HG02938 (cell line): ENCODE data around the gene LRMDA.
"Not testable (repeated sequence)": the region's sequence is repeated elsewhere in the genome, so short reads cannot be mapped to it uniquely, and the experiment has no call there.

Experiments
- ATAC-seq: cut with Tn5 transposase; IDR thresholded peaks from one replicate; pipeline ENCODE4 v1.9.1; 2021; ENCODE audit warnings: mild to moderate bottlenecking, moderate library complexity; ENCODE audit not compliant: unreplicated experiment

Gene LRMDA

GRCh38 chr10:76479103-76479790, 1047.8 kb downstream of the LRMDA start:
- no peak for ATAC-seq

- ATAC-seq, result no peak
Observed at GRCh38 chr10:76481178-76481577, 1049.8 kb downstream of the LRMDA start.

- no peak for ATAC-seq
Observed at GRCh38 chr10:76487582-76487981, 1056.2 kb downstream of the LRMDA start.

- no peak for ATAC-seq
Observed at GRCh38 chr10:76488602-76489001, 1057.2 kb downstream of the LRMDA start.

- no peak for ATAC-seq
Observed at GRCh38 chr10:76491216-76491615, 1059.8 kb downstream of the LRMDA start.

GRCh38 chr10:76492026-76492425, 1060.6 kb downstream of the LRMDA start:
- no peak for ATAC-seq

- ATAC-seq, result no peak
Observed at GRCh38 chr10:76492678-76493472, 1061.5 kb downstream of the LRMDA start.

- ATAC-seq, result no peak
Observed at GRCh38 chr10:76497666-76498065, 1066.2 kb downstream of the LRMDA start.

GRCh38 chr10:76504823-76505222, 1073.4 kb downstream of the LRMDA start:
- ATAC-seq, result no peak

- no peak for ATAC-seq
Observed at GRCh38 chr10:76509446-76509845, 1078.0 kb downstream of the LRMDA start.

- ATAC-seq, result no peak
Observed at GRCh38 chr10:76514321-76514720, 1082.9 kb downstream of the LRMDA start.

- ATAC-seq, result no peak
Observed at GRCh38 chr10:76514869-76515268, 1083.4 kb downstream of the LRMDA start.

- no peak for ATAC-seq
Observed at GRCh38 chr10:76522547-76522946, 1091.1 kb downstream of the LRMDA start.

- ATAC-seq, result no peak
Observed at GRCh38 chr10:76523246-76523645, 1091.8 kb downstream of the LRMDA start.

GRCh38 chr10:76523791-76524351, 1092.4 kb downstream of the LRMDA start:
- no peak for ATAC-seq

- ATAC-seq, result not testable (repeated sequence)
Observed at GRCh38 chr10:76526833-76527232, 1095.4 kb downstream of the LRMDA start.

GRCh38 chr10:76540331-76540730, 1108.9 kb downstream of the LRMDA start:
- ATAC-seq, result no peak

- no peak for ATAC-seq
Observed at GRCh38 chr10:76540786-76541185, 1109.4 kb downstream of the LRMDA start.

- no peak for ATAC-seq
Observed at GRCh38 chr10:76541852-76542251, 1110.4 kb downstream of the LRMDA start.

GRCh38 chr10:76542307-76542930, 1111.0 kb downstream of the LRMDA start:
- ATAC-seq, result no peak

- ATAC-seq, result no peak
Observed at GRCh38 chr10:76543655-76544054, 1112.2 kb downstream of the LRMDA start.

- no peak for ATAC-seq
Observed at GRCh38 chr10:76544789-76545188, 1113.4 kb downstream of the LRMDA start.
